NCI-H1417 treated with DMSO at 0.1 percent for 48 hours (cell line): Measurements from ENCODE around the gene CTNNBIP1.

Source experiments
- DNase-seq: peaks from one replicate; lab custom pipeline; 2025; lab: John Stamatoyannopoulos, UW

The CTNNBIP1 gene

GRCh38 chr1:9877962-9878361 lies 32.1 kb downstream of the CTNNBIP1 start:
- no peak for DNase-seq

GRCh38 chr1:9875636-9876000 lies 34.5 kb downstream of the CTNNBIP1 start:
- no peak for DNase-seq

GRCh38 chr1:9874959-9875635 lies 35.0 kb downstream of the CTNNBIP1 start:
- no peak for DNase-seq

GRCh38 chr1:9874412-9874811 lies 35.7 kb downstream of the CTNNBIP1 start:
- no peak for DNase-seq

- DNase-seq, result no peak
These were observed 36.1 kb downstream of the CTNNBIP1 start for GRCh38 chr1:9873992-9874391.

GRCh38 chr1:9873385-9873784 lies 36.7 kb downstream of the CTNNBIP1 start:
- no peak for DNase-seq

DNA sequence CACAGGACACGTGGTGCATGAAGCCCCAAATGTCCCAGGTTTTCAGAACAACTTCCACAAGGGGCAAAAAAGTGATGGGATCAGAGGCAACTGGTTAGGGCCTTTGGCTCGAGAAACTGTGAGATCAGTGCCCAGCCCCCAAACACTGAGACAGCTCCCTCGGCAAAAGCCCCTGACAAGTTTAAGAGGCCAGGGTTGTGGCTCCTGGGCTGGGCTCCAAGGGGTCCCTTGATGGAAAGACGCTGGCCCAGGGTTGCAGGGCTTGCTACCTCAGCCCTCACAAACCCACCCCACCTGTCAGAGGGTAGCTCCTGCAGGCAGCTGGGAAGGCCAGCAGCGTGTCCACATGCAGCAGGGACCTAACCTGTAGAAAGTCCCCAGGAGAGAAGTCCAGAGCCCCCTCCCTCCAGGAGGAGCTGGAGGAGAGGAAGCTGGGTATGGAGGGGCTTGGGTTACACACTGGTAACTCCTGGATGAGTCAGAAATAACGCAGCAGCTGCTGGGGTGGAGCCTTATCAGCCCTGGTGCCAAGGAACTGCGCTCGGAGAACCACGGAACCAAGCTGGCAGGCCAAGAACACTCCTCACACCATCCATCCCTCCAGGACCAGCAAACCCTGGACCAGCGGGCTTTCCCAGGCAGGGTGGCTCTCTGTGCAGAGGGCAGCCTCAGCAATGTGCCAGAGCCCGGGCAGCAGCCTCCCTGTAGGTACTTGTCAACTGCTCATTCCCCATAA lies 37.5 kb downstream of the CTNNBIP1 start:
- DNase-seq, result no peak

DNA sequence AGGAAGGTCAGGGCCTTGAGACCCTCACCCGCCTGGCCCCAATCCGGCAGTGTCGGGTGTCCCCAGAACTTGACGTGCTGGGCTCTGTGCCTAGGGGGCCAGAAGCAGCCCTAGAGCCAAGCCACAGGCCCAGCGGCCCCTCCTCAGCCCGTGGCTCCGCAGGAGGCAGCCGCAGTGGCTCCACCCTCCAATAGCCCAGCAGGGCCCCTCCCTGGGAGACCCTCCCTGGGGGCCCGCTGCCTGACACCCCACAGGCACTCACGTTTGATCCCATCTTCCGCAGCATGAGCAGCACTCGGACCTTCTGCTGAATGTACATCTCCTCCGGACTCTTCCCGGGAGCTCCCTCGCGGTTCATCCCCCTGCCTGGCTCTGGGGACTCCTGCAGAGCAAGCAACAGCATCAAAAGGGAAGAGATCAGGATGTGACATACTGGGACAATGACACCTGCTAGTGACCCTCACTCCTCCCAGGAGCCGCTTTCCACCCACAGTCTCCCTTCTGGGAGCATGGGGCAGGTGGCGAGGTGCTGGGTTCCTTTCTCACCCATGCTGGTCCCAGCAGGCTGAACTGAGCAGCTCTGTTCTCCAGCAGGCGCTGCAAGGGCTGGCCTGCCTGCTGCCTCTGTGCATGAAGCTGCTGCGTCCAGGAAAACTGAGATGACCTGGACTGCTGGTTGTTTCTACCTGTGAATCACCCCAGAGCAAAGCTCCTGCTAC lies 38.2 kb downstream of the CTNNBIP1 start:
- DNase-seq, result no peak

- no peak for DNase-seq
These were observed 39.0 kb downstream of the CTNNBIP1 start for GRCh38 chr1:9871021-9871420.

GRCh38 chr1:9870572-9870971 lies 39.5 kb downstream of the CTNNBIP1 start:
- no peak for DNase-seq

GRCh38 chr1:9869831-9870251 lies 40.2 kb downstream of the CTNNBIP1 start:
- DNase-seq, result no peak

GRCh38 chr1:9868244-9868590 lies 41.9 kb downstream of the CTNNBIP1 start:
- DNase-seq, result no peak

GRCh38 chr1:9867408-9868243 lies 42.4 kb downstream of the CTNNBIP1 start:
- DNase-seq, result no peak

DNA sequence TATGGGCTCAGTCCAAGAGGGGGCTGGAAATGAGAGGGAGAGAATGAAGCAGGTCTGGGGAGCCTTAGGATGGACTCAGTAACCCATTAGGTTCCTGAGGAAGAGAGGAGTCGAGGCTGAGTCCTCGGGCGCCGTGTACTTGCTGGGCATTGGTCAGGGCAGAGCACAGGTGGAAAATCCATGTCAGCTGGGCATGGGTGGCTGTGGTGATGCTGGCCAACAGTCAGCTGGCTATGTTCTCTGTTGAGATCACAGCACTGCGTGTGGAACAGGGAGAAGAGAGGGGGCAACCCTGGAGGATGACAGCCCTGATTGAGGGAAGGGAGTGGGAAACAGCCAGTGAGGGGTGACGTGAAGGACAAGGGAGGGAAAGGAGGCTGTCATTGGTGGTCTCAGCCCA lies 43.2 kb downstream of the CTNNBIP1 start:
- no peak for DNase-seq

DNA sequence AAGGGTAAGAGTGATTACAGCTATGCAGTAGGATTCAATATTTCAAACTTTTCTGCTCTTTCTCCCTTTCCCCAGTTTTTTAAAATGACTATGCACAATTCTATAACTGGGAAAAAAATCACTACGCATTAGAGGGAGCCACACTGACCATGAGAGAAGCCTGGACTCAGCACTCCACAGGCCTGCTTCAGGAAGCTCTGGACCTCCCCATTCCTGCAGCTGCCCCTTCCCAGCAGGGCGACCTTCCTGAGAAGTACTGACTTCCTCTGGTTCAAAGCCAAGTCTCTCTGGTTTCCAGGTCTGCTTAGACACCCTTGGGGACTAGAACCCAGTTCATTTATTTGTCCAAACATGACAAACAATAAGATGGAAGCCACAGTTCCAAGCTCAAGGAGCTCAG lies 44.3 kb downstream of the CTNNBIP1 start:
- DNase-seq, result no peak

DNA sequence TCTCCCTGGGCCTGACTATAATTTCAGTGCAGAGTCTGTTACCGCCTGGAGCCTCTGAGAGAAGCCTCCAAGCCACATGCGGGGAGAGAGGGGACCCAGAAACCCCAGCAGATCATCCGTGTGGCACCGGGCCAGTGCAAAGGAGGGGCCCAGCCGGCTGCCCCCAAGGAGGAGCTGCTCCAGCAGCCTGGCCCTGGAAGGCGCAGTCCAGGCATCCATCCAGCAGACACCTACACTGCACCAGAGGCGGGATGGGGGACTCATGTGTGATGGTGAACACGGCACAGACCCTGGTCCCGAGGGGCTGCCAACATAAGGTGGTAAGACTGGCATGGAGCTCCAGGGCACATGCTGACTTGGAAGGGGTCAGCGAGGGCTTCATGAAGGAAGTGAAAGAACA lies 46.7 kb downstream of the CTNNBIP1 start:
- DNase-seq, result no peak

- no peak for DNase-seq
These were observed 48.7 kb downstream of the CTNNBIP1 start for GRCh38 chr1:9861360-9861759.

DNA sequence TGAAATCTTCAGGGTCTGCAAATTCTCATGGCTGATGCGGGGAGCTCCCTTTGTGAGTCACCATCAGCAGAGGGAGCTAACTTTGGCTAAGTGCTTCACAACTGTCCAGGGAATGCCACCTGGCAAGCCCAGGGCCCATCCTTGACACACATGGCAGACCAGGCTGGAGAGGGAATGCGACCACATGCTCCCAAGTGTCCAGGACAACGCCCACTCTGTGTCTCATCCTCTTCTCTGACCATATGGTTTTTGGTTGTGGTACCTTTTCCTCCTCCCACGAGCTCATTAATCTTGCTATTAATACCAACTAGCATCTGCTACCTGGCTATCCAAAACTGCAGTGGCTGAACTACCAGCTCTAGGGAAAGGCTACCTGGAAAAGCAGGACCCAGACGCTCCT lies 49.2 kb downstream of the CTNNBIP1 start:
- no peak for DNase-seq

DNA sequence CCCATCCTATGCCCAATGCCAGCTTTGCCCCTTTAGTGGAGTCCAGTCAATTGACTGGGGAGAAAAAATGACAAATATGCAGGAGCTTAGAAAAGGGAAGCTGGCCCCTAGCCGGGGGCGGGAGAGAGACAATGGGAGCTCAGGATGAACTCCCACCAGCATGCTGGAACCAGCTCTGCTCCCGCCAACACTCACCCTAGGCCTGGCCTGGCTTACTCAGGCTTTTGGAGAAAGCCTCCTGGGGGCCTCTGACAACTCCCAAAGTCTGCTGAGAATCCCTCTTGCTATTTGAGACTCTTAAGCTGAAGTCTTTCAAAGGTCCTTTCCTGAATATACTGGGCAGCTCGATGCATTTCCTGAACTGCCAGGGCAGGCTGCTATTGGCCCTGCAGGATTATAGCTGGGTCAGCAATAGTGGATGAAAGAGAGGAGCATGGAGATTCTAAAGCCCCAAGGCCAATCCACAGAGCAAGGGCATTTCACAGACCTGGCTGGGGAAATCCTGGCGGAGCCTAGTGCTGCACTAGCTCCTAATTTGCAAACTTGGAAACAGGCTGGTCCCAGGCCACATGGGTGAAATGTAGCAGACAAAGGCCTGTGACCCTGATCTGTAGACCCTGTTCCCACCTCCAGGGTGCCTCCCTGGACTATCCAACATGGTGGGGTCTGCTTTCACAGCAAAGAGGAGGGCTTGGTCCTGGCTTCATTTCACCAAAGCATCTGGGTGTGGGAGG lies 50.6 kb downstream of the CTNNBIP1 start:
- no peak for DNase-seq

DNA sequence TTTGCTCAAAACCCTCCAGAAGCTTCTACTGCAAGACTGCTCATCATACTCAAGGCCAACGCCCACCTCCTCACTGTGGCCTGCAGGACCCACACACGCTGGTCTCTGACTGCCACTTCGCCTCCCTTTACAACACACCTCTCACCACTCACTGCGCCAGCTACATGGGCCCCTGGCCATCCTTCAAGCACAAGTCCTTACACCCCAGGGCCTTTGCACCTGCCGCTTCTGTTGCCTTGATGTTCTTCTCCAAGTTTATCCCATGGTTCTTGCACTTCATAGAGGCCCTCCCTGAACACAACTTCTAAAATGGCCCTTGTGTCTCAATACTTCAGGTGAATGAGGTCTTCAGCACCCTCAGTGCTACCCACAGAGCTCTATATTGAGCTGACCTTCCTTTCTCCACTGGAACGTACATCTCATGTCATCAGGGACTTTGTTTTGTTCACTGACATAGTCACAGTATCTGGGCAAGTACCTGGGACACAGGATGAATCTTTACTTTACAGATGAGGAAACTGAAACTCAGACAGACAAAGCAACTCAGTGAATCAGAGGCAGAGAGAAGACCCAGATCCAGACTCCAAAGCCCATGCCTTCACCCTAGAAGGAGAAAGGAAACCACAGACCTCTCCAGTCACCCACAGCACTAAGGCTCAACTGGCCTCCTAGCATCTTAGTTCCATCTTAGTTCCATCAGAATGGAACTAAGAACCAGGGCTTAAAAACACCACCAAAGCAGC lies 51.6 kb downstream of the CTNNBIP1 start:
- DNase-seq, result no peak

- no peak for DNase-seq
These were observed 54.9 kb downstream of the CTNNBIP1 start for GRCh38 chr1:9855186-9855585.
